Uterine smooth muscle cell (primary cell): ENCODE data around the gene PANK4. TPM values are rescaled to one million over a fixed set of nuclear protein-coding genes. Genes with fewer than 3 reads are reported as not detected.

Experiments used
- total RNA-seq: library from RNA; depleted of rRNA; stranded (reverse); fragments of >200 nt; gene quantifications from 2 replicates; pipeline ENCODE4 v1.2.3, GENCODE V29; 2014

Gene PANK4
- total RNA-seq, result 28.1 and 33.4 TPM in 2 replicates

DNA sequence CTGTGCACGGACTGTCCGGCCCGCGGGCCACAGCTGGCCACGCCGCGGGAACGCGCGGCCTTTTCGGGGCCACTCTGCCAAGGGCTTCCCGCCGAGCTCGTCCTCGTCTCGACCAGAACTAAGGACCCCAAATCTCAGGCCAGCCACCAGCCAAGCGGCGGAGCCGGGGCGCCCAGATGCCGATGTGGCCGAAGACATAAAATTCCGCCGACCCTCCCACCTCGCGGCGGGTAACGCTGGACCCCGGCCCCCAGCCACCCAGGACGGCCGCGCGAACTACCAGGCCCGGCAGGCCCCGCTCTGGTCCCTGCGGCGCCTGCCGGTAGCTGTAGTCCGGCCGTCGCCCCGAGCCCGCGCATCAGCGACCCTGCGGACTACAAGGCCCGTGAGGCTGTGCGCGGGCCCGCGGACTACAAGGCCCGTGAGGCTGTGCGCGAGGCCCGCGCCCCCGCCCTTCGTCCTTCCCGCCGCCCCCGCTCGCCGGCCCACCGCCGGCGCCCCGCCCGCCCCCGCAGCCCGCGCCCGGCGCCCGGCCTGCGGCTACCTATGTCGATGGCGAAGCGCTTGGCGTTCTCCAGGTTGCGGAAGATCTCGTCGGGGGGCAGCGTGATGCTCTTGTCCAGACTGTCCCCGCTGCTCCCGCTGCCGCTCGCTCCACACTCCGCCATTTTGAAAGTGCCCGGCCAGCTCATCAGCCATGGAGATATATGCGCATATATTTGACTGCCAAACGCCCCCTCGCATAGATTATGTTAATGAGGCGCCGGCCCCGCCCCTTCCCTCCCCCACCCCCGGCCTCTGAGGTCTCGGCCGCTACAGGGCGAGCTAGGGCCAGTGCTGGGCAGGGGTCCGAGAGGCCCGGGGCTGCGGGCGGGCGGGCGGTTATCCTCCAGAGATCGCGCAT lies at the start of gene PANK4:
TSS of gene PANK4 (minus strand) at position 677 of the 904 bp plus-strand sequence. CDS start at position 668, 9 bp downstream.

DNA sequence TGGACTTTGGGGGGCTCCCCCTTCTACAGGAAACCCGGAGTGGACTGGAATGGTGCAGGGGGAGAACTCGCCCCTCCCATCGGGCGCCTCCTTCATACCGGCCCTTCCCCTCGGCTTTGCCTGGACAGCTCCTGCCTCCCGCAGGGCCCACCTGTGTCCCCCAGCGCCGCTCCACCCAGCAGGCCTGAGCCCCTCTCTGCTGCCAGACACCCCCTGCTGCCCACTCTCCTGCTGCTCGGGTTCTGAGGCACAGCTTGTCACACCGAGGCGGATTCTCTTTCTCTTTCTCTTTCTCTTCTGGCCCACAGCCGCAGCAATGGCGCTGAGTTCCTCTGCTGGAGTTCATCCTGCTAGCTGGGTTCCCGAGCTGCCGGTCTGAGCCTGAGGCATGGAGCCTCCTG lies 29.9 kb upstream of the PANK4 start, which contains the start of gene TNFRSF14:
TSS of gene TNFRSF14 (plus strand) at position 95 of the 401 bp plus-strand sequence. CDS start at position 389, 294 bp downstream.

DNA sequence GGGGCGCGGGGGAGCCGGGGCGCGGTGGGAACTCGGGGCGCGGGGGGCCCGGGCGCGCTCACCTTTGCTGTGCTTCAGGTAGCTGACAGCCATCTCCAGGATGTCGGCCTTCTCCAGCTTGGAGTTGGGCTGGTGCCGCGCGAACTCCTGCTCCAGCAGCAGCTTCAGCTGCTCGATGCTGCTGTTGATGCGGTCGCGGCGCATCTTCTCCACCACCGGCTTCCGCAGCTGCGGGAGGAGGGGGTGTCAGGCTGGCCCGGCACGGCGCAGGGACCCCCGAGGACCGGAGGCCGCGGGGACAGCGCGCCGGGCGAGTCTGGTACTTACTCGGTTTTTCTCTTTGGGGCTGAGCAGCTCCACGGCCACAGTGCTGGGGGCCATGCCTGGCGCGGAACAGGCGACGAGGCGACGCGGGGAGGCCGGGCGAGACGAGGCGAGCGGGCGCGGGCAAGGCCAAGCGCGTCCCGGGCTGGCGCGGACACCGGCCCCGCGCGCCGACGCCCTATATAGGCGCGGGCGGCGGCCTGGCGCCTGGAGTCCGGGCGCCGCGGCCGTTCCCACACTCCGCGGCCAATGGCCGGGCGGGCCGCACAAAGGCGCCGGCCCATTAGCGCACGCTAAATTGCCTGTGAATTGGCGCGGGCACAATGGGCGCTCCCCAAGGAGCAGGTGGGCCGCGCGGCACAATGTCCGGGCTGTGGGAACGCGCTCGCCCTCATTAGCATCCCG lies 3.6 kb upstream of the PANK4 start, which contains the start of gene HES5:
TSS of gene HES5 (minus strand) at position 480 of the 729 bp plus-strand sequence. CDS start at position 381, 99 bp downstream.

DNA sequence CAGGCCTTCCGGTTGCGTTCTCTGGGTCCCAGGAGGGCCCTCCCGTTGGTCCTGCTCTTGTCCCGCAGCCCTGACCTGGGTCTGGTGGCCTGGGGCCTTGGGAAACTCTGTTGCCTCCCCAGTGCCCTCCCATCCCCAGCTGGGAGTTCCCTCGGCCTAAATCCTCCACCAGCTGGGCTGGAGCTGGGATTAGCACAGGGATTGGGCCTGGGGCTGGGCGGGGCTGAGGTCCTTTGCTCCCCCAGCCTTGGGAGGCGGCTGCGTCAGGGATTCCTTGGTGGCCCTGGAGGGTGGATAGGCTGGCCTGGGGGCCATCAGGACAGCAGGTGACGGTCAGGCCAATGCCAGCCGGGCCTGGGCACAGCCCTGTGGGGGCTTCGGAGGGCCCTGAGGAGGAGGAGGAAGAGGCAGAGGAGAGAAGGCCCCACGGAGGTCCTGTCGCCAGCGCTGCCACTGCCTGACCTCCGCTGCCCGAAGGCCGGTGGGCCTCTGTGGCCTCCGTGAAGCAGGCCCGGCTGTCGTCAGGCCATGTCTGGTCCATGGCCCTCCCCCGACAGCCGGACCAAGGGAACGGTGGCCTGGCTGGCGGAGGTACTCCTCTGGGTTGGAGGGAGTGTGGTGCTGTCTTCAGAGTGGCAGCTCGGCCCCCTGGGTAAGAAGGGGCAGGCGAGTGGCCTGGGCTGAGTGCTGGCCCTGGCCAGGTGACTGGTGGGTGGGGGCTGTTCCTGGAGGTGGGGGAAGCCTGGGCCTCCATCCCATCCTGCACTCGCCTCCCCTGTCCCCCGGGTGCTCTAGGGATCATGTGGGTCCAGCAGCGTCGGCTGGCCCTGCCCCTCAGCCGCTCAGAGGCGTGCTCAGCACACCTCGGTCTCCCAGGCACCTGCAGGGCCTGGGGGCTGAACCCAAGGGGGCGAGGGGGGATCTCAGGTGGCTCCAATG lies 50.1 kb downstream of the PANK4 start, which contains the start of gene PLCH2:
TSS of gene PLCH2 (plus strand) at position 229 of the 939 bp plus-strand sequence. CDS start at position 529, 300 bp downstream.

Other genes starting within 250 kb of the PANK4 start
- 13.7 and 19.6 TPM in 2 replicates for gene MORN1, start 135.0 kb downstream of the PANK4 start, total RNA-seq
- gene RER1, start 134.8 kb downstream of the PANK4 start, total RNA-seq, result 89.7 and 98.1 TPM in 2 replicates
- 38.4 and 42.6 TPM in 2 replicates for gene PEX10, start 114.0 kb downstream of the PANK4 start, total RNA-seq
- 0.11 and 0.12 TPM in 2 replicates for gene PLCH2, start 50.3 kb downstream of the PANK4 start, total RNA-seq
- gene HES5, start 3.7 kb upstream of the PANK4 start, total RNA-seq, result not detected in 2 replicates
- gene TNFRSF14, start 29.8 kb upstream of the PANK4 start, total RNA-seq, result 16.5 and 35.4 TPM in 2 replicates
- gene PRXL2B, start 60.2 kb upstream of the PANK4 start, total RNA-seq, result 11.7 and 13.4 TPM in 2 replicates
- 0.22 TPM in 1 of 2 replicates, not detected in the other for gene MMEL1, start 106.4 kb upstream of the PANK4 start, total RNA-seq